HEK293 (cell line): Measurements from ENCODE around the gene CHST9.

Experiments
- CTCF ChIA-PET: fragments of 350-600 bp; formaldehyde crosslinking; extraction: SDS; loops from one replicate; lab custom pipeline; 2021; ENCODE audit warnings: antibody characterized with exemption; lab: Yijun Ruan, JAX
- POLR2A ChIA-PET: fragments of 300-600 bp; formaldehyde crosslinking; extraction: SDS; loops from one replicate; lab custom pipeline; 2020; ENCODE audit warnings: antibody characterized with exemption, inconsistent platforms; lab: Yijun Ruan, JAX
- H3K27ac ChIP-seq: fragments of 200-500 bp; sonication (Bioruptor generic); 2 replicates; pipeline ENCODE4 v1.5.1; 2014; ENCODE audit warnings: low read depth, low read length, control low read depth, inconsistent platforms; ENCODE audit errors: extremely low read depth
- H3K36me3 ChIP-seq, 2 experiments: fragments of 200-500 bp in 1 of 2; sonication (Bioruptor generic) in 1 of 2; 1 replicate in 1 of 2; 2 replicates in 1 of 2; pipeline ENCODE4 v1.5.1; 2014 to 2017; ENCODE audit warnings: inconsistent platforms in 2 of 2, low read length in 2 of 2; ENCODE audit not compliant: control insufficient read depth in 2 of 2, insufficient read depth in 1 of 2
- H3K4me1 ChIP-seq: fragments of 200-500 bp; sonication (Bioruptor generic); 2 replicates; pipeline ENCODE4 v1.5.1; 2014; ENCODE audit warnings: mild to moderate bottlenecking, low read length, inconsistent platforms; ENCODE audit not compliant: control insufficient read depth, insufficient read depth
- H3K4me3 ChIP-seq: 2 replicates; pipeline ENCODE4 v1.5.1; 2011; ENCODE audit warnings: low read depth, mild to moderate bottlenecking, control low read depth, low read length, moderate library complexity
- H3K9me3 ChIP-seq: fragments of 200-500 bp; sonication (Bioruptor generic); 2 replicates; pipeline ENCODE4 v1.5.1; 2014; ENCODE audit warnings: low read depth, low read length, inconsistent platforms; ENCODE audit not compliant: control insufficient read depth, insufficient read depth
- MYNN ChIP-seq: fragments of 450-650 bp; formaldehyde crosslinking; IDR thresholded peaks from 2 replicates; pipeline ENCODE4 v1.5.1; 2016; ENCODE audit warnings: missing biosample characterization, missing genetic modification characterization, borderline replicate concordance
- SALL2 ChIP-seq: fragments of 450-650 bp; formaldehyde crosslinking; IDR thresholded peaks from 2 replicates; pipeline ENCODE4 v1.5.0; 2017; ENCODE audit warnings: missing biosample characterization, mild to moderate bottlenecking, missing genetic modification characterization, borderline replicate concordance
- SCRT1 ChIP-seq: fragments of 450-650 bp; formaldehyde crosslinking; IDR thresholded peaks from 2 replicates; pipeline ENCODE4 v1.5.1; 2016; ENCODE audit warnings: missing biosample characterization, missing genetic modification characterization, borderline replicate concordance
- SP3 ChIP-seq: fragments of 450-650 bp; formaldehyde crosslinking; IDR thresholded peaks from 2 replicates; pipeline ENCODE4 v1.5.1; 2016; ENCODE audit warnings: missing biosample characterization, missing genetic modification characterization
- YY1 ChIP-seq: fragments of 450-650 bp; formaldehyde crosslinking; IDR thresholded peaks from 2 replicates; pipeline ENCODE4 v1.5.1; 2018; ENCODE audit warnings: missing biosample characterization, missing genetic modification characterization
- ZBTB17 ChIP-seq: fragments of 450-650 bp; formaldehyde crosslinking; IDR thresholded peaks from 2 replicates; pipeline ENCODE4 v1.5.1; 2016; ENCODE audit warnings: missing biosample characterization, missing genetic modification characterization
- ZNF114 ChIP-seq: fragments of 450-650 bp; formaldehyde crosslinking; IDR thresholded peaks from 2 replicates; pipeline ENCODE4 v1.5.0; 2017; ENCODE audit warnings: missing biosample characterization, missing genetic modification characterization
- ZNF140 ChIP-seq: fragments of 450-650 bp; formaldehyde crosslinking; IDR thresholded peaks from 2 replicates; pipeline ENCODE4 v1.5.1; 2016; ENCODE audit warnings: missing biosample characterization, missing genetic modification characterization
- ZNF19 ChIP-seq: fragments of 450-650 bp; formaldehyde crosslinking; IDR thresholded peaks from 2 replicates; pipeline ENCODE4; 2016; ENCODE audit warnings: missing biosample characterization, missing genetic modification characterization, low read depth
- ZNF248 ChIP-seq: fragments of 450-650 bp; formaldehyde crosslinking; IDR thresholded peaks from 2 replicates; pipeline ENCODE4 v1.5.1; 2017; ENCODE audit warnings: missing biosample characterization, missing genetic modification characterization
- ZNF514 ChIP-seq: fragments of 450-650 bp; formaldehyde crosslinking; IDR thresholded peaks from 2 replicates; pipeline ENCODE4 v1.5.1; 2016; ENCODE audit warnings: missing biosample characterization, missing genetic modification characterization
- ZNF626 ChIP-seq: fragments of 450-650 bp; sonication (Bioruptor Pico); formaldehyde crosslinking; IDR thresholded peaks from 2 replicates; pipeline ENCODE4 v1.5.1; 2018; ENCODE audit warnings: missing biosample characterization, missing genetic modification characterization, inconsistent platforms
- ZNF76 ChIP-seq: fragments of 450-650 bp; formaldehyde crosslinking; IDR thresholded peaks from 2 replicates; pipeline ENCODE4; 2016; ENCODE audit warnings: low read depth, missing biosample characterization, missing genetic modification characterization, borderline replicate concordance
- ZNF843 ChIP-seq: fragments of 450-650 bp; formaldehyde crosslinking; IDR thresholded peaks from 2 replicates; pipeline ENCODE4 v1.5.1; 2016; ENCODE audit warnings: missing biosample characterization, missing genetic modification characterization
- ZXDB ChIP-seq: fragments of 450-650 bp; formaldehyde crosslinking; IDR thresholded peaks from 2 replicates; pipeline ENCODE4 v1.5.1; 2016; ENCODE audit warnings: missing biosample characterization, missing genetic modification characterization
- TF ChIP-seq, protein P1 (sequence below): sonication (generic); formaldehyde crosslinking; IDR thresholded peaks from 2 replicates; pipeline ENCODE4 v1.8.1; 2022; ENCODE audit warnings: mild to moderate bottlenecking, moderate library complexity, missing genetic modification reagents
- TF ChIP-seq, protein P2 (sequence below): fragments of 450-650 bp; IDR thresholded peaks from 2 replicates; pipeline ENCODE4 v1.5.1; 2018; ENCODE audit warnings: missing biosample characterization, missing genetic modification characterization
- TF ChIP-seq, protein P3 (sequence below): fragments of 450-650 bp; formaldehyde crosslinking; IDR thresholded peaks from 2 replicates; pipeline ENCODE4 v1.5.1; 2016; ENCODE audit warnings: missing biosample characterization, missing genetic modification characterization

CHST9 gene

DNA sequence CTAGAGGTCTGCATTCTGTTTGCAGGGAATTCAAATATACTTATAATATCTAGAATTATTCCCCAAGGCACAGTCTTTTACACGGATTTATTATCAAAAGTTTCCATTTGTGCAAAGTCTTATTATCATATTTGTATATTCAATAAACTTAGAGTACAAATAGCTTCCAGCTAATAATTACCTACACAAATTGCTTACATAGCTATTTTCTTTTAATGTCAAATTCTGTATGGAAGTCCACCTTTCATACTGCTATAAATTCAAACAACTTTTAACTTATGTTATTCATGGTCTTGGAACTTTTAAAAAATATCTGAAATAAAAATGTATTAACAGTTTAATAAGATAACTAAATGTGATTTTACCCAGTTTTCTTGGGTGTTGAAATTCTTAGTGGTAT is 13.1 kb downstream of the CHST9 start:
- CTCF ChIA-PET: no interaction called here
- no peaks in the 10 kb centered on the region for H3K4me1 ChIP-seq
- H3K4me3 ChIP-seq: no peak overlapping the region
- no peaks in the 10 kb centered on the region for H3K9me3 ChIP-seq
- H3K27ac ChIP-seq: no peak overlapping the region
- POLR2A ChIA-PET: no interaction called here
- H3K36me3 ChIP-seq: no peaks in the 10 kb centered on the region
- TF ChIP-seq, protein P1, sequence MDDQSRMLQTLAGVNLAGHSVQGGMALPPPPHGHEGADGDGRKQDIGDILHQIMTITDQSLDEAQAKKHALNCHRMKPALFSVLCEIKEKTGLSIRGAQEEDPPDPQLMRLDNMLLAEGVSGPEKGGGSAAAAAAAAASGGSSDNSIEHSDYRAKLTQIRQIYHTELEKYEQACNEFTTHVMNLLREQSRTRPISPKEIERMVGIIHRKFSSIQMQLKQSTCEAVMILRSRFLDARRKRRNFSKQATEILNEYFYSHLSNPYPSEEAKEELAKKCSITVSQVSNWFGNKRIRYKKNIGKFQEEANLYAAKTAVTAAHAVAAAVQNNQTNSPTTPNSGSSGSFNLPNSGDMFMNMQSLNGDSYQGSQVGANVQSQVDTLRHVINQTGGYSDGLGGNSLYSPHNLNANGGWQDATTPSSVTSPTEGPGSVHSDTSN (CRISPR knock-in tag): no peak
- TF ChIP-seq MYNN (tag by site-specific recombination) (no peak), ZNF114 (tag by site-specific recombination) (no peak), ZNF19 (tag by site-specific recombination) (no peak), ZNF248 (tag by site-specific recombination) (no peak)

DNA sequence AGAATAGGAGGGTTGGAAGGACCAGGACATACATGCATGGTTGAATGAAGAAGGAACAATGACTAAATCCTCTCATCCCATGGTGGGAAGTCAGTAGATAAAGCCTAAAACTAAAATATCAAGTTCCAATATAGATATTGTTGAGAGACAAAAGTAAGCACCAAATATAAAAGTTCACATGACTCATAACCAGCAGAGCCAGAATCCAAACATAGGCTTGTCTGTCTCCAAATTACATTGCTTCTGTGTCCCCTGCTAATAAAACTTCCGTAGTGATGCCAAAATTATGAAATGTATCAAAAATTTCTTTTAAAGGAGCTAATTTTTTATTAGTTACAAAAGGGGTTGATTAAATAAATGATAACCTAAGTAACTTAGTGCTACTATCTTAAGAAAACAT is 19.7 kb downstream of the CHST9 start:
- Histone ChIP-seq H3K27ac (no peak overlapping the region), H3K4me3 (no peak overlapping the region), H3K36me3 (no peaks in the 10 kb centered on the region), H3K9me3 (no peaks in the 10 kb centered on the region), H3K4me1 (no peaks in the 10 kb centered on the region)
- CTCF ChIA-PET: interaction anchor here (1.1 kb wide), 1 partner anchor 38 kb away, joined by 3 read pairs; no protein-coding TSS in a partner anchor
- POLR2A ChIA-PET: interaction anchor here (0.6 kb wide), 1 partner anchor 11 kb away, joined by 4 read pairs; no protein-coding TSS in a partner anchor
- no peak for TF ChIP-seq ZXDB (tag by site-specific recombination)
- TF ChIP-seq ZNF843: no peak
- no peak for TF ChIP-seq YY1
- TF ChIP-seq ZNF76 (tag by site-specific recombination): no peak
- no peak for TF ChIP-seq SP3 (tag by site-specific recombination)
- no peak for TF ChIP-seq ZNF514
- TF ChIP-seq ZNF140 (tag by site-specific recombination): no peak
- no peak for TF ChIP-seq ZNF626 (tag by site-specific recombination)
- TF ChIP-seq SALL2 (tag by site-specific recombination): no peak
- TF ChIP-seq, protein P2, sequence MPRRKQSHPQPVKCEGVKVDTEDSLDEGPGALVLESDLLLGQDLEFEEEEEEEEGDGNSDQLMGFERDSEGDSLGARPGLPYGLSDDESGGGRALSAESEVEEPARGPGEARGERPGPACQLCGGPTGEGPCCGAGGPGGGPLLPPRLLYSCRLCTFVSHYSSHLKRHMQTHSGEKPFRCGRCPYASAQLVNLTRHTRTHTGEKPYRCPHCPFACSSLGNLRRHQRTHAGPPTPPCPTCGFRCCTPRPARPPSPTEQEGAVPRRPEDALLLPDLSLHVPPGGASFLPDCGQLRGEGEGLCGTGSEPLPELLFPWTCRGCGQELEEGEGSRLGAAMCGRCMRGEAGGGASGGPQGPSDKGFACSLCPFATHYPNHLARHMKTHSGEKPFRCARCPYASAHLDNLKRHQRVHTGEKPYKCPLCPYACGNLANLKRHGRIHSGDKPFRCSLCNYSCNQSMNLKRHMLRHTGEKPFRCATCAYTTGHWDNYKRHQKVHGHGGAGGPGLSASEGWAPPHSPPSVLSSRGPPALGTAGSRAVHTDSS (tag by site-specific recombination): no peak
- no peak for TF ChIP-seq SCRT1 (tag by site-specific recombination)
- TF ChIP-seq ZBTB17 (tag by site-specific recombination): no peak
- TF ChIP-seq, protein P3, sequence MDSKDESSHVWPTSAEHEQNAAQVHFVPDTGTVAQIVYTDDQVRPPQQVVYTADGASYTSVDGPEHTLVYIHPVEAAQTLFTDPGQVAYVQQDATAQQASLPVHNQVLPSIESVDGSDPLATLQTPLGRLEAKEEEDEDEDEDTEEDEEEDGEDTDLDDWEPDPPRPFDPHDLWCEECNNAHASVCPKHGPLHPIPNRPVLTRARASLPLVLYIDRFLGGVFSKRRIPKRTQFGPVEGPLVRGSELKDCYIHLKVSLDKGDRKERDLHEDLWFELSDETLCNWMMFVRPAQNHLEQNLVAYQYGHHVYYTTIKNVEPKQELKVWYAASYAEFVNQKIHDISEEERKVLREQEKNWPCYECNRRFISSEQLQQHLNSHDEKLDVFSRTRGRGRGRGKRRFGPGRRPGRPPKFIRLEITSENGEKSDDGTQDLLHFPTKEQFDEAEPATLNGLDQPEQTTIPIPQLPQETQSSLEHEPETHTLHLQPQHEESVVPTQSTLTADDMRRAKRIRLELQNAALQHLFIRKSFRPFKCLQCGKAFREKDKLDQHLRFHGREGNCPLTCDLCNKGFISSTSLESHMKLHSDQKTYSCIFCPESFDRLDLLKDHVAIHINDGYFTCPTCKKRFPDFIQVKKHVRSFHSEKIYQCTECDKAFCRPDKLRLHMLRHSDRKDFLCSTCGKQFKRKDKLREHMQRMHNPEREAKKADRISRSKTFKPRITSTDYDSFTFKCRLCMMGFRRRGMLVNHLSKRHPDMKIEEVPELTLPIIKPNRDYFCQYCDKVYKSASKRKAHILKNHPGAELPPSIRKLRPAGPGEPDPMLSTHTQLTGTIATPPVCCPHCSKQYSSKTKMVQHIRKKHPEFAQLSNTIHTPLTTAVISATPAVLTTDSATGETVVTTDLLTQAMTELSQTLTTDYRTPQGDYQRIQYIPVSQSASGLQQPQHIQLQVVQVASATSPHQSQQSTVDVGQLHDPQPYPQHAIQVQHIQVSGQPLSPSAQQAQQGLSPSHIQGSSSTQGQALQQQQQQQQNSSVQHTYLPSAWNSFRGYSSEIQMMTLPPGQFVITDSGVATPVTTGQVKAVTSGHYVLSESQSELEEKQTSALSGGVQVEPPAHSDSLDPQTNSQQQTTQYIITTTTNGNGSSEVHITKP: no peak
